Activated CD4-positive, CD25-positive, alpha-beta regulatory T cell (primary cell): ENCODE measurements around the gene ANAPC13.

Experiments used
- DNase-seq, 4 experiments: peaks; one replicate each; lab custom pipeline; 2025; lab: John Stamatoyannopoulos, UW

Gene ANAPC13

GRCh38 chr3:134449951-134450350 lies 35.8 kb downstream of the ANAPC13 start:
- DNase-seq = no peak

- no peak for DNase-seq
Observed at GRCh38 chr3:134449277-134449676, 36.5 kb downstream of the ANAPC13 start.

GRCh38 chr3:134448664-134449063 lies 37.1 kb downstream of the ANAPC13 start:
- no peak for DNase-seq

GRCh38 chr3:134447351-134447750 lies 38.4 kb downstream of the ANAPC13 start:
- no peak for DNase-seq

GRCh38 chr3:134446800-134447199 lies 39.0 kb downstream of the ANAPC13 start:
- no peak for DNase-seq

GRCh38 chr3:134445636-134446035 lies 40.1 kb downstream of the ANAPC13 start:
- no peak for DNase-seq

- no peak for DNase-seq
Observed at GRCh38 chr3:134445095-134445494, 40.7 kb downstream of the ANAPC13 start.

- DNase-seq = no peak
Observed at GRCh38 chr3:134441821-134442220, 44.0 kb downstream of the ANAPC13 start.

- DNase-seq = no peak
Observed at GRCh38 chr3:134441321-134441720, 44.5 kb downstream of the ANAPC13 start.

GRCh38 chr3:134437211-134437752 lies 48.5 kb downstream of the ANAPC13 start:
- no peak for DNase-seq

GRCh38 chr3:134432236-134432635 lies 53.5 kb downstream of the ANAPC13 start:
- no peak for DNase-seq

GRCh38 chr3:134430950-134431445 lies 54.8 kb downstream of the ANAPC13 start:
- no peak for DNase-seq

GRCh38 chr3:134430174-134430573 lies 55.6 kb downstream of the ANAPC13 start:
- no peak for DNase-seq

- no peak for DNase-seq
Observed at GRCh38 chr3:134428401-134428800, 57.4 kb downstream of the ANAPC13 start.
